ENCODE results near the gene FRMD1.

The FRMD1 gene

GRCh38 chr6:168040856-168041496 is 38.0 kb downstream of the FRMD1 start:
- DNase-seq, result no peak

- DNase-seq, result no peak
Observed at GRCh38 chr6:168039849-168040248, 39.2 kb downstream of the FRMD1 start.

- DNase-seq, result no peak
Observed at GRCh38 chr6:168039301-168039700, 39.7 kb downstream of the FRMD1 start.

GRCh38 chr6:168038576-168039140 is 40.4 kb downstream of the FRMD1 start:
- DNase-seq, result no peak

DNA sequence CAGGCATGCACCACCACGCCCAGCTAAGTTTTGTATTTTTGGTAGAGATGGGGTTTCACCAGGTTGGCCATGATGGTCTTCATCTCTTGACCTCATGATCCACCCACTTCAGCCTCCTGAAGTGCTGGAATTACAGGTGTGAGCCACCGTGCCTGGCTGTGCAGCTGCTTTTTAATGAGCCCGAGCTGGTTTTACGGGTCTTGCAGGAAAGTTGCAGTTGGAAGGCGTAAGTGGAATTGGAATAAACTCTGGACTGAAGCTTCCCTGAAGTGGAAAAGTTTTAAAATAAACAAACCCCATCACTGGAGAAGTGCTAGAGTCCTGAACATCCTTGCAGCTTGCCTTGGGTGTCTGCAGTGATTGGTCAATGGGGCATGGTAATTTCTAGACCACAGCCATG is 41.2 kb downstream of the FRMD1 start:
- DNase-seq, result no peak

DNA sequence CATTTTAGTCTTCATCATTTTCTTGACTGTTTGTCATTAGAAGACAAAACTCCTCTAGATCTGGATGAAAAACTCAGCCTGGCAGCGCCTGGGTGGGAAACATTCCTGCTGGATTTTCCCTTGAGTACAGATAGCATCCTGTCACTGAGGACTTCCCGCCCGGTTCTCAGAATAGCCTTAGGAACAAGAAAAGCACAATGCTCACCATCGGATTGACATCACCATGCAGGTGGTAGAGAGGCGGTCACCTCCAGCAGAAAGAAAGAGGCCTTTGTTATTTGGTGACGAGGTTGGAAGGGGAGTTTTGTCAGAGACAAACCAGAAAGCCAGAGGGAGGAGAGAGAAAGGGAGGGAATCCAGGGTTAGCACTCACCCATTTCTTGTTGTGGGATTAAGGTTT is 41.8 kb downstream of the FRMD1 start:
- DNase-seq, result no peak

- peak; percentile 29 for DNase-seq
Observed at GRCh38 chr6:168035661-168036545, 43.1 kb downstream of the FRMD1 start.

DNA sequence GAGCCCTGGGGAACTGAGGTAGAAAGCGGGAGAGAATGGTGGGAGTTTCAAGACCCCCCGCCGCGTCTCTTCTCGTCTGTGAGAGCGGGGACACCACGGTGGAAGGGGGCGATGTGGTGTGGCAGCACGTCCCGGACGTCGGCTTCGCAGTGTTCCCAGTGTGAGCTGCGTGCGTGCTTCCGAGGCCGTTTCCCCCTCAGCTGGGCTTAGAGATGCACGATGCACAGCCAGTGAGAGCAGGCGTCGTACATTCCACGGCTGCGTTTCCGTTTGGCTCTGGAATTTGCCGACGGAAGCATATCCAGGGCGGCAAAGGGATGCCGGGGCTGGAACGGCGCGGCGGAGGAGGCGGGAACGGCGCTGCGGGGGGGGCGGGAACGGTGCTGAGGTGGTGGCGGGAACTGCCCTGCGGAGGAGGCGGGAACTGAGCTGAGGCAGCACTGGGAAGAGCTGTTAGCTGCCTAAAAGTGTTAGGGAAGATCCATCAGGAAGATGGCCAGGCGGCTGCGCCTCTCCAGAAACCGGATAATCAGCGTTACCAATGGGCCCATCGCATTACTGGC is 43.8 kb downstream of the FRMD1 start:
- DNase-seq, result peak; percentile 84

DNA sequence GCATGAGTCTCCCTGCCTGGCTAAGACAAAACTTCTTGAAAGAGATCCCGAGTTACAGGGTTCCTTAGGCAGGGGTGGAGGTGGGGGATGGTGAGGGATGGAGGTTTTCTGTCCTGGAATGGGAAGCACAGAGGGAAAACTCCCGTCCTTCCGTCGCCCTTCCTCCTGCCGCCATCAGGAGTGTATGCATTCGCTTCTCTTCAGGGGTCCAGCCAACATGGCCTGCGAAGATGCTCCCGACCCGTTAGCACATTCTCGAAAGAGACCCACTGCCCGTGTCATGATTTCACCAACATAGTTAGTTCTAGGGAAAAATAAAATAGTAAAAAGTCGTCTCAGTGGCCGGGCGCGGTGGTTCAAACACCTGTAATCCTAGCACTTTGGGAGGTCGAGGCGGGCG is 44.5 kb downstream of the FRMD1 start:
- DNase-seq, result no peak

DNA sequence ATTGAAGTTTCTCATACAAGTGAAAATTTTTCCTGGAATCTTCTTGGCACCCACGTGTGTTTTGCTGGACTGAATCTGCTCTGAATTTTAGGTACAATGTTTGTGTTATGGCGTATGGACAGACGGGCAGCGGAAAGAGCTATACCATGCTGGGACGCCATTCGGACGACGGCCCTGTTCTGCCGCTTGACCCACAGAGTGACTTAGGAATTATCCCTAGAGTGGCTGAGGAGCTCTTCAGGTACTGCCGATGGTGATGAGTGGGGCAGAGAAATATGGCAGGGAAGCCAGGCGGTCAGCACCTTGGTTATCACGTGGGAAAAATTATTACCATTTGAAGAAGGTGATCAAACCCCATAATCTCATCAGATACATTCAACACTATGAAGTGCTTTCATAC is 45.2 kb downstream of the FRMD1 start:
- no peak for DNase-seq

- DNase-seq, result peak; percentile 91
Observed at GRCh38 chr6:168032005-168032760, 46.8 kb downstream of the FRMD1 start.

DNA sequence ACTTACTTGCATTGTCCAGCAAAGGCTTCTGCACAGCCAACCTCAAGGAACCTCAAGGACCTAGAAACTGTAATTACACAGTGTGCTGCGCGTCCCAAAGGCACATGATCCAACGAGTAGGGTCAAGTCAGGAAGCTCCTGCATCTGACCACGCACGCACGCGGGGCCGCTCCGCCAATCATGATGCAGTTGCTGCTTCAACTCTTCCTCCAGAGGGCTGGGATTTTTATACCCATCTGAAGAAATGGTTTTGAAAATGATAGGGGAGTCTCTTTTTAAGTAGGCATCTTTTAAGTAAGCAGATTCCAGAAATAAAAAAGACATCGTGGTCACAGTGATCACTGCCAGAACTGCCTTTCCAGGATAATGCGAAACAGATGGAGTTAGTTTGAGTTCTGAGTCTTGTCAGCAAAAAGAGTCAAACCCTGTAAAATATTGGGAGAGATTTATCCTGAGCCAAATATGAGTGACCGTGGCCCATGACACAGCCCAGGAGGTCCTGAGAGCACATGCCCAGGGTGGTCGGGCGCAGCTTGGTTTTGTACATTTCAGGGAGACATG is 47.5 kb downstream of the FRMD1 start:
- DNase-seq, result peak; percentile 87

DNA sequence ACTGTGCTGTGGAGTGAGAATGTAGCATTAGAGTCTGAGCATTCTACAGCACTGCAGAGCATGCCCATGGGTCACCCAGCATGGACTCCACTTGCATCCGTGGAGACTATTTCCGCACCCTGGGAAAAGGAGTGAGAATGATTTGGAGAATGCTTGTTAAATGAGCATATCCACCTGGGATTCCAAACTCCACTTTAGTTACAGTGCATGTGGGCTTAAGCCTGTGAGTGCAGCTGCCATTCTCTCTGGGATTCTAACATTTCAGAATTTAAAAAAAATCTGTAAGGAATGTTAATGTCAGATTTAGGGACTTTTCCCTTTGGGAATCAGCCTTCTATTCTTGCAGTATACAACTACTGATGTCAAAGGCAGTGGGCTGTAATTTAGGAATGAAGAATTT is 48.1 kb downstream of the FRMD1 start:
- no peak for DNase-seq

DNA sequence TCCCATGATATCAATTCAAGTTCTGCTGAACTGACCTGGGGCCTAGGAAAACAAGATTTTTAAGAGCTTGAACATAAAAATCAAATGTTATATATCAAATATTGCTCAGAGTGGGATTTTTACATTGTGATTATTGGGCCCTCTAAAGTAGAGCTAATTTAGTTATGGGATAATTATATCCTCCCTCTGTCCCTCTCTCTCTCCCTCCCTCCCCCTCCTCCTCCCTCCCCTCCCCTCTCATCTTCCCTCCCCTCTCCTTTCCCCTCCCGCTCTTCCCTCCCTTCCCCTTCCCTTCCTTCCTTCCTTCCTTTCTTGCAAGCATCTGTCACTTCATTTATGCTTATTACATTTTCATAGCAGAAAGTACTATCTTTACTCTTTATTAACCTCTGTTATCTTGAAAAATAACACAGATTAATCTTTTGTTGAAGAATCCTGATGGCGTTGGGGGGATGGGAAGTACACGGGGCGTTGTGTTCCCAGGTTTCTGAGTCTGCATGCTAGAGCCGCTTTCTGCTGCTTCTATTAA is 48.7 kb downstream of the FRMD1 start:
- no peak for DNase-seq

GRCh38 chr6:168029459-168030217 is 49.4 kb downstream of the FRMD1 start:
- no peak for DNase-seq

GRCh38 chr6:168028181-168028580 is 50.8 kb downstream of the FRMD1 start:
- DNase-seq, result no peak

DNA sequence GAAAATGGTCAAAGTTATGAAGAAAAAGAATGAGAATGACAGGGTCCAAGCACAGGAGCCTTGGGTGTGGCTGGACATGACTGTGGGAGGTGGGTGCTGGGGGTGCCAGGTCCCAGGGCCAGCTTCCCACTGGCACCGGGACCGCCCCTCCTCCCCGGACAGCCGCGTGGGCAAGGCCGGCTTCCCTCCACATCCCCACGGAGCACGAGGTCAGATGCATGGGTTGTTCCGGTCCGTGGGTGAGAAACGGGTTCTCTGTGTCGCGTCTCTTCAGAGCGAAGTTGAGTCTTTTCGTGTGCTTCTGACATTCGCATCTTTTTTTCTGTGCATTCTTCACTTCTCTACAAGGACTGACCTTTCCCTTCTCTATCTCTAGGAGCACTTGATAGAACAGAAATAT is 51.5 kb downstream of the FRMD1 start:
- no peak for DNase-seq

- no peak for DNase-seq
Observed at GRCh38 chr6:168026925-168027324, 52.1 kb downstream of the FRMD1 start.

- DNase-seq, result no peak
Observed at GRCh38 chr6:168025831-168026710, 52.9 kb downstream of the FRMD1 start.

DNA sequence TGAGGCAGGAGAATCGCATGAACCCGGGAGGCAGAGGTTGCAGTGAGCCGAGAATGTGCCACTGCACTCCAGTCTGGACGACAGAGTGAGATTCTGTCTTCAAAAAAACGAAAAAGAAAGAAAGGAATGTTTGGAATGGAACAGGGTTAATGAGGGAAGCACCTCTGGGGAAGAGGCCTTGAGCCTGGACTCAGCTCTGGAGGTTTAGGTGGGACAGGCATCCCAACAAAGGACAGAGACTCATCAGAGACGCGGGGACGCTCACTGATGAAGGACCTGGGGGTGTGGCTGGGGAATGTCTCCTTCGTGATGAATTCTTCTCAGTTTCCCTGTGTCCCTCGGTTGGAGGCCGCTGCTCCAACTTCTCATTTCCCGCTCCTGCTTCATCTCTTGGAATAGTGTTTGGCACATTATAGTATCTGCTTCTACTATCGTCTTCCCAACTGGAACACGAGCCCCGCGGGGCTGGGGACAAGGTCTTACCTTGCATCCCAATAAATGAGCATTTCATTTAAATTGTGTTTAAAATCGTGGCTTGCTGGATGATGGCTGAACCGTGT is 54.0 kb downstream of the FRMD1 start:
- DNase-seq, result no peak
